GM23248 (cell line): ENCODE measurements around the gene RPS6KA3.

Experiments used
- EZH2 ChIP-seq: fragments of 200-600 bp; sonication (generic); IDR thresholded peaks from 2 replicates; pipeline ENCODE4 v1.6.1; 2018; ENCODE audit warnings: antibody characterized with exemption, mild to moderate bottlenecking; ENCODE audit not compliant: insufficient read depth, poor library complexity, severe bottlenecking
- EZH2phosphoT487 ChIP-seq: fragments of 200-600 bp; sonication (generic); IDR thresholded peaks from 2 replicates; pipeline ENCODE4 v1.6.1; 2018; ENCODE audit warnings: antibody characterized with exemption, moderate library complexity, mild to moderate bottlenecking, low read depth; ENCODE audit not compliant: insufficient read depth

DNA sequence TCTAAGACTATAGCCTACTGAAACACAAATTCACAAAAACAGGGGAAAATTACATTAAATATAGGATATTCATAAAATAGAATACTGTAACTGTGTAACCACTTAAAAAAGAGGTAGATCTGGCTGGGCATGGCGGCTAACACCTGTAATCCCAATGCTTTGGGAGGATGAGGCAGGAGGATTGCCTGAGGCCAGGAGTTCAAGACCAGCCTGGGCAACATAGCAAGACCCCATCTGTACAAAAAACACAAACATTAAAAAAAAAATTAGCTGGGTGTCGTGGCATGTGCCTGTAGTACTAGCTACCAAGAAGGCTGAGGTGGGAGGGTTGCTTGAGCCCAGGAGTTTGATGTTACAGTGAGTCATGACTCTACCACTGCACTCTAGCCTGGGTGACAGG is 33.4 kb downstream of the RPS6KA3 start:
- TF ChIP-seq EZH2 (no peak), EZH2phosphoT487 (no peak)
